Activated CD4-positive, alpha-beta T cell treated with anti-CD3 and anti-CD28 coated beads, Interleukin-2, amount 50 U/mL, for 1 hour (primary cell): Measurements from ENCODE around the gene CIAPIN1.
"Not testable (repeated sequence)": the region's sequence is repeated elsewhere in the genome, so short reads cannot be mapped to it uniquely, and the experiment has no call there.

Source experiments
- DNase-seq: peaks from one replicate; pipeline ENCODE4 v3.0.0-alpha.2; 2020

CIAPIN1 gene

DNA sequence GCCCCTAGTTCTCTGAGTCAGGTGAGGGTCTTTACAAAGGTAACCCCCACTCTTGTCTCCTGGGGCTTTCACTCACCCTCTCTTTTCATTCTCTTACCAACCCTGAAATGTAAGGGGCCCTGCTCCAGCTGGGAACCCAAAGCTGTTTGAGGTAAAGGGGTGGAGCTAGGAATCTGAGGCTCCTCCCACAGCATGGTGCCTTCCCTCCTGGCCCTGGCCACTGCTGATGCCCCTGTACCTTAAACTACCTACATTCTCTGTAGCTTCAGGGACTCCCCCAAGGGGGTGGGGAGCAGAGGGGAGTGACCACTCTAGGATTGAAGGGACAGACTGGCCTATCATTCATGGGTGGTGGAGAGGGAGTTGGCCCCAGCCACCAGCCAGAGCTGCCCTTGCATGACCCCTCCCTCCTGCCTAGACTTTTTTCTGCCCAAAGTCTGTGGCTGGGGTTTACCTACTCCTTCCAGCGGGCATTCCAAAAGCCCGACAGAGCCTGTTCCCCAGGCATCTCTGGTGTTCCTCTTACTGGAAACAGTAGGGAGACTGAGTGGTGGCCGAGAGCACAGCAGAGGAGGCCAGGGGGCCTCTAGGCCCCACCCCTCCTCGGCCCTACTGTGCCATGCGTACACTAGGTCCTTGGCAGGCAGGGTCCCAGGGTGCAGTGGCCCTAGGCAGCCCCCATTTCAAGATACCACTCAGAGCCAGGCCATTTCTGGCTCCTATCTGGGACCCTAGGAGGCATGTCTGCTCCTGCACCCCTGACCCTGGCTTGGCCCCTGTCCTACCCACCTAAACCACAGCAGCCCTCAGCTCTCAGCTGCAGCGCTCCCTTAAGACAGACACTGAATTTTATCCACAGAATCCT lies 29.6 kb upstream of the CIAPIN1 start:
- no peak for DNase-seq

DNA sequence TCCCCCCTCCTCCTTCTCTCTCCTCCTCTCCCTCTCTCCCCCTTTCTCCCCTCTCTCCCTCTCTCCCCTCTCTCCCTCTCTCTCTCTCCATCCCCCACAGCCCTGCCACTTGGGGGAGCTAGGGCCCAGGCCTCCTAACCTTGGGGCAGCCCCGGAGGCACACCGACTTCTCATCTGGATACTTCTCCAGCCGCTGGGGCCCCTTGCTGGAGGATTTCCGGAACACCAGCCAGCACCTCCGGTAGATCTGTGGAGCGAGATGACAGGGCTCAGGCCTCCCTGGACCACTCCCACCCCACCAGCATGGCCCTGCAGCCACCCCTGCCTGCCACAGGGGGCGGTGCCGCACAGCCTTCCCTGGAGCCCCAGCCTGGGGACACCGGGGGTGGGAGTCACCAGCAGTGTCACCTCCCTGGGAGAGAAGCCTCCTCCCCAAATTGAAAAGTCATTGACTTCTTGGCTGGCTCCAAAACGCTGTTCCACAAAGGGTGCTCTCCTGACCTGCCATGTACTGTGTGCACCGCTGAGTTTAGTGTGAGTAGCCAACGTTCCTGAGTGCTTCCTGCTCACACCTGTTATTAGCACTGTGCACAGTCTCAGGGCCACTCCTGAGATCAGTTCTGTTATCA lies 28.6 kb upstream of the CIAPIN1 start:
- DNase-seq = peak; percentile 52

DNA sequence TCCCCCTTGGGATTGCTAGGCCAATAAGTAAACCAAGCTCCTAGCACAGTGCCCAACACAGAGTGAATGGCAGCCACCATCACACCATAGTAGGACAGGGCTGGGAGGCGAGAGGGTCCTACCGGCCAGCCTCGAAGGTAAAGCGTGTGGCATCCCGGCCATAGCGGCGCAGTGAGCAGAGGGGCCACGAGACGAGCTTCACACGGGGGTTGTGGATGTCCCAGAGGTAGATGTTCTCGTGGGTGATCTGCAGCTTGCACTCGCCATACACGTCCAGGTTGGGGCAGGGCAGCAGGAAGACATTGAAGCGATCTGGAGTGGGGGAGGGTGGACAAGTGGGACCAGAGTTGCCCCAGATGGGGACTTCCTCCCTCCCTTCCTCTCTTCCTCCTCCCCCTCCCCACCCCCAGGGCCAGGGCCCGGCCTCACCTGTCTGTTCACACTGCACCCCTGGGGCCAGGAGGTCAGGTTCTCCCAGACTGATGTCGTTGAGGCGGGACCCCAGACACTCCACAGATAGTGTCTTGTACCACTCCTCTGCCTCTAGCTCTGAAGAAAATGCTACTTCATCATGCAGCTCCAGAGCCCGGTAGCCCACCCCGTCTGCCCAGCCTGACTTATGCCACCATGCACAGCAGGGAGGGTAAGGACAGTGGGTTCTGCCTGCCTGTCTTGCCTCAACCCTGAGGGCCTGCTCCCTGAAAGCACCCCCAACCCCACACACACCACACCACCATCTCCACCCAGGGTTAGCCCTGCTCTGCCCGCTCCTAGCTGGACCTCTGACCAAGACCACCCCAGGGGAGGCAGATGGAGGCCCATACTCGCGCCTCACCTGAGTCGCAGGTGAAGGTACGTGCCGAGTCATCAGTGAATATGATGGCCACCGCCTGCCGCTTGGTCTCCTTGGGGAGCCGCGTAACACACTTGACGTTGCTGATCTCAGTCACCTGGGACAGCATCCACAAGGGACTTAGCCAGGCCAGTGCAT lies 27.8 kb upstream of the CIAPIN1 start:
- DNase-seq = no peak

DNA sequence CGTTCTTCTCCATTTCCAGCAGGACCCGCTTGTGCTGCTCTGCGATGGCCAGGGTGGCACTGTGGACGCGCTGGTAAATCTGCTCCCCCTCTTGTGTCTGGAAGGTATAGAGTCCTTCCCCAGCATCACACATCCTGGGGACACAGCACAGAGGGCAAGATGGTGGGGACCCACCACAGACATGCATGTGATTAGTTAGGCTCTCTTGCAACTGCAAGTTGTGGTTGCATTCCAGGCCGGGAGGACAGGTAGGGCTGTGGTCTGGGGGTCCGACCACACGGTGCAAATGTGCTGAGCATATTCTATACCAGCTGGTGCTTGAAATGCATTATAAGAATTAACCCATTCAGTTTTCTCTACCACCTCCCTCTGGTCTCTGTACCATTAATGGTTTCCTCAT lies 26.7 kb upstream of the CIAPIN1 start:
- no peak for DNase-seq

DNA sequence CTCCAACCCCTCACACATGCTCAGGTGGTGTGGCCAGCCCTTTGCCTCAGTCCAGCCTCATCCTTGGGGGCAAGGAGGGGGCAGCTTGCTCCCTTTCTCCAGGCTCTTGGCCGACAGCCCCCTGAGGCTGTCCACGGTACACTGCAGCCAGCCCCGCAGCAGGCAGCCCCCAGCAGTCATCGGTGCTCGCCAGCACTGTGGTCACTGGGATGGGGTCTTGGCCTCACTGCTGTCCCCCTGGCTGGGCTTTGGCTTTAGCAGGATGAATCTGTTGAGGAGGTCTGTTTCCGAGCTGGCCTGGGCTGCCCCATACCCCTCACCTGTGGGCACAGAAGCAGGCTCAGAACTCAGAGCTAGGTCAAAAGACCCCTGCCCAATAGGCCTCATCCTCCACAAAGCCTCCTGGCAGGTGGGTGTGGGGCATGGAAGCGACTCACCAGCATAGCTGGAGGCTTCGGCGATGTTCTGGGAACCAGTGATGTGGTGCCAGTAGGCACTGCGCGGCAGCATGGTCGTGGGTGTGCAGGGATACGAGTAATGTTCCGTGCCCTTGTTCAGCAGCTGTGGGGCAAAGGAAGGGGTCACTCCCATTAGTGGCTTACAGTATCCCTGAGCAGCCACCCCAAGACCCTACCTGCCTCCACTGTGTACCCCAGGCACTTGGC lies 26.1 kb upstream of the CIAPIN1 start:
- no peak for DNase-seq

DNA sequence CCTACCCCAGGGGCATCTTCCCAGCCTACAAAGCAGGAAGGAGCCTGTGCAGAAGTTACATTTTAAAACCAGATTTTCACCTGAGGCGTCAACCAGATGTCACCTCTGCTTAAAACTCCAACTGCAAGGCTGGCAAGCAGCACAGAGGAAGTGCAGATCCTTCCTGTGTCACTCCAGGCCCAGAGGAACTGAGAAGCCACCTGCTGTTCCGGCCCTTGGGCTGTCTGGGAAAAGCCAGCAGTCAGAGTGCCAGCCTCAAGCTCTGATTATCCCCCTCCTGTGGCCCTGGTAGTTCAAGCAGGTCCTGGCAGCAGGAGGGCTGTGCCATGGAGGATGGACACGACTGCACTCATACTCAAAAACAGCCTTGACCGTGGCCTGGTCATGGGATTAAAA lies 25.5 kb upstream of the CIAPIN1 start:
- no peak for DNase-seq

DNA sequence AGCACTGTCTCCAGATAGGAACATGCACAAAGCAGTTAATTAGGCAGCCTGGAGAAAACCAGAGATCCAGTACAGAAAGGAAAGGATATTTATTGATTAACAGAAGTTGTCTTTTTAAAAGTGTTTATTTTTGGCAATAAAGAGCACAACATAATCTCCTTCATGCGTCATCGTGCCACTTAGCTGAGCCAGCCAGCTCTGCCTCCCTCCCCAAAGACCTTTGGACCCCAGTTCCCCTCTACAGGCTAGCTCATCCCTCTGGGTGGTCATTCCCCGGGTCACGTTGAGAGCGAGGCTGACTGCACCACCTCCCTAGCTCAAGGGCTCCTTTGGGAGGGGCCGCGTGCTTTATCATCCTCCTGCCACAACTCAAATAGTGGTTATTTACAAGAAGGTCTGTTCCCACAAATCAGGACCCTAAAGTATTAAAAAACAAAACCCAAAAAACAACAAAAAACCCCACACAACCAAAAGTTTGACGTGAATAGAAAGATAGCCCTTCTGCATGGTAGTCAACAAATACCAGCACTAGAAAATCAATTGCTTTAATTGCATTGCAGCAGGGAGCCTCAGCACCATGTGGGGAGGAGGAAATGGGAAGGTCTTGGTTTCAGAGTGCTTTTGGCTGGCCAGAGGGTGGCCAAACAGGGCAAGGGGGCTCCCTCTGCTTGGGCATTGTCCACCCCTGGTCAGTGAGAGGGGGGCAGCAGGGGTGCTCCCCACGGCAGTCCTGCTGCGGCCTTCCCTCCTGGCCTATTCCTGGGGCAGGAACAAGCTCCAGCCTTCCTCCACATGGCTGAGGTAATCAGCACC lies 24.9 kb upstream of the CIAPIN1 start:
- DNase-seq = no peak

DNA sequence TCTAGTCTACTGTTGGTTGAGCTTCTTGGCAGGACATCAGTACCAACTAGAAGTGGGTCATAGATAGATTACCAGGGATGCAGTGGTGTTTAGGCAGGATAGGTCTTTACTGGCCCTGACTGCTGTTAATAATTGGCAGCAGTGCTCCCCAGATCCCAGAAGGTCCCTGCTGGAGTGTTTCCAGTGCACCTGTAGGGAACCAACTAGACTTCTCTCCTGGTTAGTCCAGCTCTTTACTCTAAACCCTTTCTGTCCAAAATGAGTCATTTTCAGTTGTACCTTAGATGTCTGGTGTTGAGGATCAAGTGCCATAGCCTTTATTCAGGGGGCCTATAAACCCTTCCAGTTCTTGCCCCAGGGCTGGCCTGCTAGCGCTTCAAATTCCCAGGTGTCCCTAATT lies 24.0 kb upstream of the CIAPIN1 start:
- no peak for DNase-seq

DNA sequence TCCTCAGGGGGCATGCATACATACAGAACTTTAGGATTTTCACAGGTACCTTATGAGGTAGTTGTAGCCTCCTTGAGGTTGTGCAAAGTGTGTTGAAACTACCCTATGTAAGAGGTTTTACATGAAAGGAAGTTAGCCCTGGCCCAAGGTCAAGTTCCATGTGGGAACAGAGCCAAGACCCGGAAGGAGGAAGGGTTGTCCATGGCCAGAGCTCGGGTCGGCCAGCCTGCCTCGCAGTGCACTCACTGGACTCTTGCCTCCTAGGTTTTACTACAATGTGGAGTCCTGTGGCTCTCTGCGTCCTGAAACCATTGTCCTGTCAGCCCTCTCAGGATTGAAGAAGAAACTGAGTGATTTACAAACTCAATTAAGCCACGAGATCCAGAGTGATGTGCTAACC lies 23.5 kb upstream of the CIAPIN1 start:
- no peak for DNase-seq

DNA sequence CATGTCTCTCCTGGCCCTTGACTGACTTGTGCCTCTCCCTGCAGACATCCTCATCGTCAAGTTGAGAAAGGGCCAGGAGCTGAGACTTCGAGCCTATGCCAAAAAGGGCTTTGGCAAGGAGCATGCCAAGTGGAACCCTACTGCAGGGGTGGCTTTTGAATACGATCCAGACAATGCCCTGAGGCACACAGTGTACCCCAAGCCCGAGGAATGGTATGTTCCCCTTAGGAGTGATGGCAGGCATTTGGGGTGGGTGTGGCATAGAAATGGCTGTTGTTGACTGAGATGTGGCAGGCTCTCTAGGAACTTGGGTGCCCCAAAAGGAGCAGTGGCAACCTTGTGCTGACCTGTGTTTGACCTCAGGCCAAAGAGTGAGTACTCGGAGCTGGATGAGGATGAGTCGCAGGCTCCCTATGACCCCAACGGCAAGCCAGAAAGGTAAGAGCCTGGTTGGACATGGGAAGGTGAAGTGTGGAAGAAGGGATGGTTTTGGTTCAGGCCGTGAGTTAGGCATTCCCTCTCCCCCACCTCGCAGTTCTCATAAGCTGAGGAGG lies 22.8 kb upstream of the CIAPIN1 start:
- no peak for DNase-seq

DNA sequence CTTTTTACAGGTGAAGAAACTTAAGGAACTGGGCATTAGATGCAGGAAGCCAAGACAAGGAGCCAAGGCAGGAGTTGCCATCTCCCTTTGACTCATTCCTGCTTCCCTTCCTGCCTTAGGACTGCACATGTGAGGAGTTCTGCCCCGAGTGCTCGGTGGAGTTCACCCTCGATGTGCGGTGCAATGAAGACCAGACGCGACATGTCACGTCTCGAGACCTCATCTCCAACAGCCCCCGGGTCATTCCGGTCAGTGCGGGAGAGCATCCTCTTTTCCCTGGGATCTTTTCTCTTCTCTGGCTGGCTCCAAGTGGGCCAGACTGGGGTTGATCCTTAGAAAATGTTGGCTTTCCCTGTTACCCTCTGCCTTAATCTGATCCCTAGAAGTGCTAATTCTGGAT lies 21.9 kb upstream of the CIAPIN1 start:
- no peak for DNase-seq

DNA sequence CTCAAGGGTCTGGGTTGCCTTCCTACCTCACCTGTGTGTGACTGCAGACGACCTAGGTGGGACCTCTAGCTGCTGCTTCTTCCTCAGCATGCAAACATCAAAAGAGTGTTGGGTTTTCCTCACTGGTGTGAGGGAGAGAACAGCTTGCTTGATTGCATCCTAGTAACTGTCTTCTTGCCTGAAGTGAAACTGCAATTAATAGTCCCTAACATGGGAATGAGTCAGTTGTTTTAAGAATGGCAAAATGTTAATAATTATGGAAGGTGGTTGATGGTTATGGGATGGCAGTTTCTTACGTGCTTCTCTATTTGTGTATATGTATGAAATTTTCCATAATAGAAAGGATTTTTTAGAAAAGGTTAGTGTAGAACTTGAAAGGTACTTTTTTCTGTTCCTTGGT lies 21.2 kb upstream of the CIAPIN1 start:
- no peak for DNase-seq

DNA sequence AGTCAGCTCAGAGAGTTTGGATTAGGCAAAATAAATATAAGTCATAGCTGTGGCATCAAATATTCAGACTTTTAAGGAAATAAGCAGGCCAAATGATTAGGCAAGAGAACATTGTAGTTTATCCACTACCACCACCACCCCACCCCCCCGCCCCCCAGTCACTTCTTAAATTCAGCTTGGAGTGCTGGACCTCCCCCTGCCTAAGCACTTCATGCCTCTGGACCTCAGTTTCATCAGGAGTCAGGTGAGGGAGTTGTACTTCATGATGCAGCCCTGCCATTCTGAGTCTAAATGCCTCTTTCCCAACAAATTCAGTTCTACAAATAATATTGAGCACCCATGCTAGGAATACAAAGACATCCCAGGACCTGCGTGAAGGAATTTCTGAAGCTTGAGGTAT lies 17.3 kb upstream of the CIAPIN1 start:
- DNase-seq = no peak

DNA sequence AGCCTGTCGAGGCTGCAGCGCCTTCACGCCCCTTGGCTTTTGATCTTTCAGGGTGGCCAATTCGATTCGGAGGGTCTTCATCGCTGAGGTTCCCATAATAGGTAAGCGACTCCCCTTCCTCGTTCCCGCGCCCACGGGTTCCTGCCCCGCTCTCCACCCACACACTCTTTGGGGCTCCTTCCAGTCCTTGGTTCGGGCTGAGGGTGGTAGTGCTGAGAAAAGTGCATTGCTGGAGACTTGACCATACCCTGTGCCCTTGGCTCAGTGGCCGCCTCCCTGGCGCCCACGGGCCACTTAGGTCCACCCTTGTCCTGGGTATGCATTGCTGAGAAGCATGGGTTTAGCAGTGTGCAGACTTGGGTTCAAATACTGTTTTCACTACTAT lies 15.8 kb upstream of the CIAPIN1 start:
- DNase-seq = no peak

DNA sequence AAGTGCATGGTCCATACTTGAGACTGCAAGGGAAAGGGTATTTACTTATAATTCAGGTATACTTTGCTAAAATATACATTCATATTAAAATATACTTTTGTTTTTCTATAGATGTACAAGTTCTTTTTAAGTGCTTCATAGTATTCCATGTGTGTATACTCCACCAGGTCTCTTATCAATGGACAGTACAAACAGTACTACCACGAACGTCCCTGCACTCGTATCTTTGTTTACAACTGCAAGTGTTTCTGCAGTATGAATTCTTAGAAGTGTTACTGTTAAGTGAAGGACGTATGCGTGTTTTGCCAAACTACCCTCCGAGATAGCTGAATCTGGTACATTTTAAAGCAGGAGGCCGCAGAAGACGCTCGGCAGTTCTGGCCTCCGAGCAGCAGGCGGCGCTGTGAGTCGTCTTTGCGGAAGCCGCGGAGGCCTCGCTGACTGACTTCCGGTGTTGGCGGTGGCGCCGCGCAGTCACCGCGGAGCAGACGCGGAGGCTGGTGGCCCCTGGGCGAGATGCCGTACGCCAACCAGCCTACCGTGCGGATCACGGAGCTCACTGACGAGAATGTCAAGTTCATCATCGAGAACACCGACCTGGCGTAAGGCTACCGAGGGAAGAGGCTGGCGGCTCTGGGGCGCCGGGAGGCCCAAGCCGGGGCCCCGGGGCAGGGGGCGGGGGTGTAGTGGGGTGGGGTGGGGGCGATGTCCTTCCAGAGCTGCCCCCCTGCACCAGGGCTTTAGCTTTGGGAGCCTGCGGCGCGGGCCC lies 15.2 kb upstream of the CIAPIN1 start, which contains the start of gene POLR2C:
Gene POLR2C, plus strand, starts transcription at position 471 of the 769 bp plus-strand sequence. Its CDS starts 46 bp downstream, at position 517.
- DNase-seq = peak; percentile 93

DNA sequence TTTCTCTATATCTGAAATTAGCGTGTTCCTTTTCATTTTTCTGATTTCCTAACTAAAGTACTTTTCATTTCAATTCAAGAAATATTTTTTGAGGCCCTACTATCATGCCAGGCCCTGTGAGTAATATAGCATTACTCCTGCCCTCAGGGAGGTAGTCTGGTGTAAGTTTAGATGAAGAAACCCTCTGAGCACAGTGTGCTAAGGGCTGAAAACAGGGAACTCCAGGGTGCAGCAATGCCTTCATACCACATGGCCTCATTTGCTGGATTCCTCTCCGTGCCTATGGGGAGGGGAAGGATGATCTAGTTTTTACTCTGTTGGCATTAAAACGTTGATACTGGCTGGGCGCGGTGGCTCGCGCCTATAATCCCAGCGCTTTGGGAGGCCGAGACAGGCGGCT lies 4.8 kb upstream of the CIAPIN1 start:
- no peak for DNase-seq

DNA sequence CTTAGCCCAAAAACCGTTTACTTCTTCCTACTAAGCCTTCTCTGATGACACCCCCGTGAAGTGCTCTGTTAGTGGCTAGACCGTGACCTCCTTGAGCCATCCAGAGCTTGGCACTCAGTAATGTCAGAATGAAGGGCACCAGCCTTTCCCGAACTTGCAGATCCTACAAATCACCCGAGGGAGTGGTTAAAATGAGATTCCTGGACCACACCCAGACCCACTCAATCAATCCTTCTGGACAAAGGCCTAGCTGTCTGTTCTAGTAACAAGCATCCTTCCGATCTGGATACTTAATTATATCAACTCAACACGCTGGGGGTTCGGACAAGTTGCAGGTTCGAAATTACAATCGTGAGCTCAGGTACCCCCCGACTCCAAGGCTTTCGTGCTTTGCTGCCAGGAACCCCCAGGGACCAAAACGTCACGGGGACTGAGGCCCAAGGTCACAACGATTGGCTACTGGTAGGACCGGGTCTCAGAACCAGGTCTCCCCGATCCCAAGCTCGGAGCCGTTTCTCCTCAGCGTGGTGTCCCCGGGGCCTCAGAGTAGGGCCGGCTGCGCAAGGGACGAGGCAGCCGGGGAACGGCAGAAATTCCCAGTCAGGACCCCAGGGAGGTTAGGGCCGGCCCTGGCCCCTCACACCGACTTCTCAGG lies 527 bp downstream of the CIAPIN1 start:
- DNase-seq = no peak

DNA sequence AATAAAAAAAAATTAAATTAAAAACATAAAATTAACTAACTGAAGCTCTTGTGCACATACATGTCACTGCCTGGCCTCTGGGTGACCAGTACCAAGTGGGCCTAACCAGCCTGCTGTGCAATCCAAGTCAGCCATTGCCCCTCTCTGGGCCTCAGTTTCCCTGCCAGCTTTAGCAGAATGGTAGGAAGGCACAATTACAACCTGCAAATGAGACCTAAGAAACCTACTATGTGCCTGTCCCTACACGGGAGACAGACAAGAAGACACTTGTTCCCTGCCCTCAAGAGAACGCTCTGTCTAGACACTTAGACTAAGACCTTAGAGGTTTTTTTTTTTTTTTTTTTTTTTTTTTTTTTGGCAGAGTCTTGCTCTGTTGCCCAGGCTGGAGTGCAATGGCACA lies 1.7 kb downstream of the CIAPIN1 start:
- no peak for DNase-seq

DNA sequence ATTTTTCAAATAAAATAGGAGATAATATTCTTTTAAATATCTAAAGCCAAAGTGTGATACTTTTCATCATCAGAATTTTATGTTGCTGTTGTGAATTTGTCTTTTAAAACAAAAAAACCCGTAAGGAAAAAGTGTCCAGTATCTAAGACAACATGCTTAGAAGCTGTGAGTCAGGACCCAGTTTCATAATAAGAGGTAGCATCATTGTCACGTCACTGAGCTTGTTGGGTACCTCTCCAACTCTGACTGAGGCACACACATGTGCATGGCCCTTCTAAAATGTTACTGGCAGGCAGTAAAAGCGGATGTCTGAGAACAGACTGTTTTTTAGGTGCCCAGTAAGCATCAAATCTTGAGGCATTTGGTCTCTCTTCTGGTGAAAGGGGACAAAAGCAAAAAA lies 2.5 kb downstream of the CIAPIN1 start:
- DNase-seq = no peak

DNA sequence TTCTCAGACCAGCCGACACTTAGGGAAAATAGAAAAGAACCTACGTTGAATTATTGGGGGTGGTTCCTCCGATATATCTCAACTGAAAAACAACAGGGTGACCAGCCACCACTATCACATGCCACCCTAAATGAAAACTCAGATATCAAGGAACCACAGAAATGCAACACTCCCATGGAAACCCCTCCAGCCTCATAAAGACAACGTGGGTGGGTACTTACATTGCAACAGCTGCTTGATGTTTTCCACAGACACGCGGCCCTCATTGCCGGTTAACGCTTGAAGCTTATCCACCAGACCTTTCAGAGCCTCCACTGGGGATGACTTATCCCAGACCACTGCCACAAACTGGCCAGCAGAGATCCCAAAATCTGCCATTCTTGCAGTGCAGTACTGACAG lies 6.6 kb downstream of the CIAPIN1 start:
- DNase-seq = not testable (repeated sequence)
